ENCODE measurements around the gene S100A13.
"Not testable (repeated sequence)": the region's sequence is repeated elsewhere in the genome, so short reads cannot be mapped to it uniquely, and the experiment has no call there.

Gene S100A13

GRCh38 chr1:153599847-153600246 lies 27.5 kb downstream of the S100A13 start:
- DNase-seq, result no peak

- no peak for DNase-seq
Measured at GRCh38 chr1:153598309-153599172, 28.8 kb downstream of the S100A13 start.

GRCh38 chr1:153597206-153597605 lies 30.1 kb downstream of the S100A13 start:
- DNase-seq, result no peak

- DNase-seq, result no peak
Measured at GRCh38 chr1:153592748-153593147, 34.6 kb downstream of the S100A13 start.

GRCh38 chr1:153588482-153588881 lies 38.8 kb downstream of the S100A13 start:
- no peak for DNase-seq

GRCh38 chr1:153588033-153588432 lies 39.3 kb downstream of the S100A13 start:
- not testable (repeated sequence) for DNase-seq

GRCh38 chr1:153587314-153587713 lies 40.0 kb downstream of the S100A13 start:
- no peak for DNase-seq

- no peak for DNase-seq
Measured at GRCh38 chr1:153586347-153586746, 41.0 kb downstream of the S100A13 start.

GRCh38 chr1:153585006-153585405 lies 42.3 kb downstream of the S100A13 start:
- DNase-seq, result no peak

GRCh38 chr1:153583976-153584375 lies 43.3 kb downstream of the S100A13 start:
- DNase-seq, result no peak

- DNase-seq, result not testable (repeated sequence)
Measured at GRCh38 chr1:153583514-153583913, 43.8 kb downstream of the S100A13 start.

- DNase-seq, result not testable (repeated sequence)
Measured at GRCh38 chr1:153582836-153583235, 44.5 kb downstream of the S100A13 start.

GRCh38 chr1:153578936-153579335 lies 48.4 kb downstream of the S100A13 start:
- no peak for DNase-seq

- no peak for DNase-seq
Measured at GRCh38 chr1:153578490-153578889, 48.8 kb downstream of the S100A13 start.

GRCh38 chr1:153577624-153578051 lies 49.7 kb downstream of the S100A13 start:
- no peak for DNase-seq

- no peak for DNase-seq
Measured at GRCh38 chr1:153577138-153577537, 50.2 kb downstream of the S100A13 start.

GRCh38 chr1:153575497-153575896 lies 51.8 kb downstream of the S100A13 start:
- not testable (repeated sequence) for DNase-seq

- not testable (repeated sequence) for DNase-seq
Measured at GRCh38 chr1:153575081-153575491, 52.2 kb downstream of the S100A13 start.

- DNase-seq, result no peak
Measured at GRCh38 chr1:153573351-153573750, 54.0 kb downstream of the S100A13 start.

GRCh38 chr1:153572569-153573015 lies 54.7 kb downstream of the S100A13 start:
- peak; percentile 62 for DNase-seq

- no peak for DNase-seq
Measured at GRCh38 chr1:153571706-153572105, 55.6 kb downstream of the S100A13 start.

- DNase-seq, result no peak
Measured at GRCh38 chr1:153570874-153571273, 56.4 kb downstream of the S100A13 start.

GRCh38 chr1:153569465-153569864 lies 57.8 kb downstream of the S100A13 start:
- DNase-seq, result no peak
